Liver (tissue), 9 donors: Measurements from ENCODE around the gene ITPK1. TPM values are rescaled to one million over a fixed set of nuclear protein-coding genes. Genes with fewer than 3 reads are reported as not detected.

ENCODE experiments used
- DNase-seq: peaks from one replicate; pipeline ENCODE4 v3.0.0-alpha.2; 2017; ENCODE audit warnings: low spot score
- H3K27ac ChIP-seq, 2 donors: one replicate each; pipeline ENCODE4 v1.7.0; 2013; ENCODE audit warnings: inconsistent platforms in 2 of 2, low read length in 2 of 2, control low read depth in 1 of 2, low read depth in 1 of 2, mild to moderate bottlenecking in 1 of 2
- H3K27me3 ChIP-seq, 4 donors: one replicate each; pipeline versions ENCODE4 v1.6.1 to v1.7.0; 2013; ENCODE audit warnings: low read length in 3 of 4, inconsistent platforms in 1 of 4, mild to moderate bottlenecking in 1 of 4, moderate library complexity in 1 of 4; ENCODE audit not compliant: control insufficient read depth in 4 of 4, insufficient read depth in 4 of 4
- H3K36me3 ChIP-seq, 4 donors: one replicate each; pipeline versions ENCODE4 v1.6.1 to v1.7.0; 2013; ENCODE audit warnings: low read length in 3 of 4, mild to moderate bottlenecking in 3 of 4, low read depth in 1 of 4, moderate library complexity in 1 of 4; ENCODE audit not compliant: control insufficient read depth in 4 of 4, insufficient read depth in 3 of 4
- H3K4me1 ChIP-seq, 4 donors: one replicate each; pipeline versions ENCODE4 v1.6.1 to v1.7.0; 2013; ENCODE audit warnings: low read length in 3 of 4, mild to moderate bottlenecking in 3 of 4, moderate library complexity in 1 of 4; ENCODE audit not compliant: control insufficient read depth in 4 of 4, insufficient read depth in 4 of 4
- H3K4me3 ChIP-seq, 3 donors: one replicate each; pipeline versions ENCODE4 v1.6.1 to v1.7.0; 2013; ENCODE audit warnings: low read length in 3 of 3, control low read depth in 1 of 3, low read depth in 1 of 3, mild to moderate bottlenecking in 1 of 3
- H3K9ac ChIP-seq, 2 donors: one replicate each; pipeline ENCODE4 v1.7.0; 2013; ENCODE audit warnings: low read length in 2 of 2, mild to moderate bottlenecking in 2 of 2, moderate library complexity in 2 of 2, control low read depth in 1 of 2, low read depth in 1 of 2
- H3K9me3 ChIP-seq, 4 donors: one replicate each; pipeline versions ENCODE4 v1.6.1 to v1.7.0; 2013; ENCODE audit warnings: low read length in 3 of 4; ENCODE audit not compliant: control insufficient read depth in 4 of 4
- EGR1 ChIP-seq, 2 donors: IDR thresholded peaks; 2 replicates each; pipeline ENCODE4 v1.6.1; 2016 to 2018; ENCODE audit warnings: antibody characterized with exemption in 2 of 2, low read depth in 2 of 2
- FOXA1 ChIP-seq: IDR thresholded peaks from 2 replicates; pipeline ENCODE4 v1.6.1; 2016; ENCODE audit warnings: antibody characterized with exemption
- FOXA2 ChIP-seq: IDR thresholded peaks from 2 replicates; pipeline ENCODE4 v1.6.1; 2016; ENCODE audit warnings: antibody characterized with exemption
- GABPA ChIP-seq, 2 donors: IDR thresholded peaks in 1 of 2; conservative IDR thresholded peaks in 1 of 2; 2 replicates each; pipeline ENCODE4 v1.6.1; 2016; ENCODE audit warnings: antibody characterized with exemption in 2 of 2, mild to moderate bottlenecking in 1 of 2, moderate library complexity in 1 of 2
- HNF4A ChIP-seq, 2 donors: conservative IDR thresholded peaks; 2 replicates each; pipeline ENCODE4 v1.6.1; 2016; ENCODE audit warnings: antibody characterized with exemption in 2 of 2, mild to moderate bottlenecking in 2 of 2
- HNF4G ChIP-seq: IDR thresholded peaks from 2 replicates; pipeline ENCODE4 v1.6.1; 2016; ENCODE audit warnings: antibody characterized with exemption
- JUND ChIP-seq, 2 donors: IDR thresholded peaks; 2 replicates each; pipeline ENCODE4 v1.6.1; 2016; ENCODE audit warnings: antibody characterized with exemption in 2 of 2
- NR2F2 ChIP-seq: IDR thresholded peaks from 2 replicates; pipeline ENCODE4 v1.6.1; 2016; ENCODE audit warnings: antibody characterized with exemption
- RAD21 ChIP-seq, 2 donors: IDR thresholded peaks; 2 replicates each; pipeline ENCODE4 v1.6.1; 2016; ENCODE audit warnings: antibody characterized with exemption in 2 of 2, mild to moderate bottlenecking in 2 of 2
- RXRA ChIP-seq, 2 donors: IDR thresholded peaks; 2 replicates each; pipeline ENCODE4 v1.6.1; 2017 to 2018; ENCODE audit warnings: antibody characterized with exemption in 2 of 2, mild to moderate bottlenecking in 1 of 2
- SP1 ChIP-seq: IDR thresholded peaks from 2 replicates; pipeline ENCODE4 v1.6.1; 2018; ENCODE audit warnings: antibody characterized with exemption, mild to moderate bottlenecking
- TAF1 ChIP-seq: conservative IDR thresholded peaks from 2 replicates; pipeline ENCODE4 v1.6.1; 2016; ENCODE audit warnings: antibody characterized with exemption, mild to moderate bottlenecking
- YY1 ChIP-seq: IDR thresholded peaks from 2 replicates; pipeline ENCODE4 v1.6.1; 2016; ENCODE audit warnings: antibody characterized with exemption, mild to moderate bottlenecking
- WGBS: extraction: QIAGEN DNeasy Blood & Tissue Kit; methylation state at CpG from one replicate; pipeline ENCODE4 v1.1.7; 2013; 5-methylcytosine and 5-hydroxymethylcytosine counted together
- polyA plus RNA-seq, 2 donors: library from polyadenylated mRNA; stranded (reverse) in 1 of 2; unstranded in 1 of 2; fragments of 200-250 nt in 1 of 2; fragments of >200 nt in 1 of 2; fragmentation: Nextera tagmentation in 1 of 2; extraction: Ambion mirVana in 1 of 2; gene quantifications; one replicate each; pipeline versions ENCODE4 v1.2.1 to v1.2.3, GENCODE V29; 2013 to 2015
- total RNA-seq, 2 donors: library from RNA; depleted of rRNA; stranded (reverse); fragments of >200 nt; gene quantifications; one replicate each; pipeline ENCODE4 v1.2.3, GENCODE V29; 2014
- TF ChIP-seq, protein P1 (sequence below): IDR thresholded peaks from 2 replicates; pipeline ENCODE4 v1.6.1; 2016; ENCODE audit warnings: antibody characterized with exemption, mild to moderate bottlenecking
- TF ChIP-seq, protein P2 (sequence below): fragments of 150-350 bp; IDR thresholded peaks from 2 replicates; pipeline ENCODE4 v1.5.1; 2017; ENCODE audit warnings: improper control_type of control experiment, low read depth, low read length; ENCODE audit not compliant: missing input control
- TF ChIP-seq, protein P3 (sequence below): IDR thresholded peaks from 2 replicates; pipeline ENCODE4 v1.6.1; 2016; ENCODE audit warnings: antibody characterized with exemption
- TF ChIP-seq, protein P4 (sequence below): IDR thresholded peaks from 2 replicates; pipeline ENCODE4 v1.6.1; 2016; ENCODE audit warnings: antibody characterized with exemption
- donor health status: healthy.
- donor health status: healthy.
- donor health status: healthy.
- donor health status: healthy.
- donor health status: healthy.

ITPK1 gene
- total and polyA plus RNA-seq, 4 donors, result 9.0 to 41.2 (median 20.4) TPM

DNA sequence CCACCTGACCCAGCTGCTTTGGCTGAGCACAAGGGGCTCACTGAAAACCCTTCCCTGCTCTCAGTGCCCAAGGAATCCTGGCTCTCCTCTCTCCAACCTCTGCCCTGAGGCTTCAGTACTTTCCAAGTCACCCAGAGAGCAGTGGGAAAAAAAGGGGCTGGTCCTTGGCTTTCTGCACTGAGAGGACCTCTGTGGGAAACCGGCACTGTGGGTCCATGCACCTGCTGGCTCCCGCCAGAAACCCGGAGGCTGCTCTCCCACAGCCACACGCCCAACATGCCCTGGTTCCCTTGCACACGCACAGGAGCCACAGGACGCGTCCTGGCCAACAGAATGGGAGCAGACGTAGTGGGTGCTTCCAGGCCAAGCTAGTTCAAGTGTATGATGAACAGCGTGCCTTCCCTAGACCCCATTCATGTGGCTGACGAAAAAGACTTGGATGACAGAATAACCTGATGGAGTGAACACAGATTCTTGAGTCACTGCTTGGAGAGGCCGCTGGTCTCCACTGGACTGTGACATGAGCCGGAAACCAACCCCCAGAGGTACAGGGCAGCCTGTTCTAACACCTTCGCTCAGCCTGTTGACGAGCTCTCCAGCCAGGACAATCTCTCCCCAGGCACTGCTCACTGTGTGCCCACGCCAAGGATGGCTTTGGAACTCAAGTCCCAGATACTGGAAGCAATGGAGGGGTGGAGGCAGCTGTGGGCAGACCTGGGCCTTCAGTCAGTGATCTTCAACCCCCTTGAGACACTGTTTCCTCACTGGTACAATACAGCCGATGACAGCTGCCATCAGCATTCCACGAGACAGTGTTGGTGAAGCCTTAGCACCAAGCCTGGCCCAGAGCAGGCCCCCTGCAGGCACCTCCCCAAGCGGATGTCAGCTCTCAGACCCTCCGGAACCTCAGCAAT, 87.7 kb downstream of the ITPK1 start:
- no peak for TF ChIP-seq HNF4A (conservative IDR thresholded peaks at IDR 0.05)
- TF ChIP-seq FOXA1, result no peak
- no peak for TF ChIP-seq NR2F2
- no peak for TF ChIP-seq FOXA2
- TF ChIP-seq HNF4G, result no peak
- TF ChIP-seq, protein P1, sequence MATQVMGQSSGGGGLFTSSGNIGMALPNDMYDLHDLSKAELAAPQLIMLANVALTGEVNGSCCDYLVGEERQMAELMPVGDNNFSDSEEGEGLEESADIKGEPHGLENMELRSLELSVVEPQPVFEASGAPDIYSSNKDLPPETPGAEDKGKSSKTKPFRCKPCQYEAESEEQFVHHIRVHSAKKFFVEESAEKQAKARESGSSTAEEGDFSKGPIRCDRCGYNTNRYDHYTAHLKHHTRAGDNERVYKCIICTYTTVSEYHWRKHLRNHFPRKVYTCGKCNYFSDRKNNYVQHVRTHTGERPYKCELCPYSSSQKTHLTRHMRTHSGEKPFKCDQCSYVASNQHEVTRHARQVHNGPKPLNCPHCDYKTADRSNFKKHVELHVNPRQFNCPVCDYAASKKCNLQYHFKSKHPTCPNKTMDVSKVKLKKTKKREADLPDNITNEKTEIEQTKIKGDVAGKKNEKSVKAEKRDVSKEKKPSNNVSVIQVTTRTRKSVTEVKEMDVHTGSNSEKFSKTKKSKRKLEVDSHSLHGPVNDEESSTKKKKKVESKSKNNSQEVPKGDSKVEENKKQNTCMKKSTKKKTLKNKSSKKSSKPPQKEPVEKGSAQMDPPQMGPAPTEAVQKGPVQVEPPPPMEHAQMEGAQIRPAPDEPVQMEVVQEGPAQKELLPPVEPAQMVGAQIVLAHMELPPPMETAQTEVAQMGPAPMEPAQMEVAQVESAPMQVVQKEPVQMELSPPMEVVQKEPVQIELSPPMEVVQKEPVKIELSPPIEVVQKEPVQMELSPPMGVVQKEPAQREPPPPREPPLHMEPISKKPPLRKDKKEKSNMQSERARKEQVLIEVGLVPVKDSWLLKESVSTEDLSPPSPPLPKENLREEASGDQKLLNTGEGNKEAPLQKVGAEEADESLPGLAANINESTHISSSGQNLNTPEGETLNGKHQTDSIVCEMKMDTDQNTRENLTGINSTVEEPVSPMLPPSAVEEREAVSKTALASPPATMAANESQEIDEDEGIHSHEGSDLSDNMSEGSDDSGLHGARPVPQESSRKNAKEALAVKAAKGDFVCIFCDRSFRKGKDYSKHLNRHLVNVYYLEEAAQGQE, result no peak
- TF ChIP-seq, protein P2, sequence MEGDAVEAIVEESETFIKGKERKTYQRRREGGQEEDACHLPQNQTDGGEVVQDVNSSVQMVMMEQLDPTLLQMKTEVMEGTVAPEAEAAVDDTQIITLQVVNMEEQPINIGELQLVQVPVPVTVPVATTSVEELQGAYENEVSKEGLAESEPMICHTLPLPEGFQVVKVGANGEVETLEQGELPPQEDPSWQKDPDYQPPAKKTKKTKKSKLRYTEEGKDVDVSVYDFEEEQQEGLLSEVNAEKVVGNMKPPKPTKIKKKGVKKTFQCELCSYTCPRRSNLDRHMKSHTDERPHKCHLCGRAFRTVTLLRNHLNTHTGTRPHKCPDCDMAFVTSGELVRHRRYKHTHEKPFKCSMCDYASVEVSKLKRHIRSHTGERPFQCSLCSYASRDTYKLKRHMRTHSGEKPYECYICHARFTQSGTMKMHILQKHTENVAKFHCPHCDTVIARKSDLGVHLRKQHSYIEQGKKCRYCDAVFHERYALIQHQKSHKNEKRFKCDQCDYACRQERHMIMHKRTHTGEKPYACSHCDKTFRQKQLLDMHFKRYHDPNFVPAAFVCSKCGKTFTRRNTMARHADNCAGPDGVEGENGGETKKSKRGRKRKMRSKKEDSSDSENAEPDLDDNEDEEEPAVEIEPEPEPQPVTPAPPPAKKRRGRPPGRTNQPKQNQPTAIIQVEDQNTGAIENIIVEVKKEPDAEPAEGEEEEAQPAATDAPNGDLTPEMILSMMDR, result no peak
- no peak for TF ChIP-seq RXRA (IDR thresholded peaks at IDR 0.05)
- no peak for TF ChIP-seq EGR1 (IDR thresholded peaks at IDR 0.05; ENCODE audit: low read depth in 2 of 2)
- TF ChIP-seq, protein P3, sequence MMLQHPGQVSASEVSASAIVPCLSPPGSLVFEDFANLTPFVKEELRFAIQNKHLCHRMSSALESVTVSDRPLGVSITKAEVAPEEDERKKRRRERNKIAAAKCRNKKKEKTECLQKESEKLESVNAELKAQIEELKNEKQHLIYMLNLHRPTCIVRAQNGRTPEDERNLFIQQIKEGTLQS, result no peak
- TF ChIP-seq, protein P4, sequence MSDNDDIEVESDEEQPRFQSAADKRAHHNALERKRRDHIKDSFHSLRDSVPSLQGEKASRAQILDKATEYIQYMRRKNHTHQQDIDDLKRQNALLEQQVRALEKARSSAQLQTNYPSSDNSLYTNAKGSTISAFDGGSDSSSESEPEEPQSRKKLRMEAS, result no peak
- TF ChIP-seq TAF1, result no peak
- TF ChIP-seq RAD21 (IDR thresholded peaks at IDR 0.05), result no peak
- 96% methylated on average over 19 of the region's 19 CpGs for WGBS

DNA sequence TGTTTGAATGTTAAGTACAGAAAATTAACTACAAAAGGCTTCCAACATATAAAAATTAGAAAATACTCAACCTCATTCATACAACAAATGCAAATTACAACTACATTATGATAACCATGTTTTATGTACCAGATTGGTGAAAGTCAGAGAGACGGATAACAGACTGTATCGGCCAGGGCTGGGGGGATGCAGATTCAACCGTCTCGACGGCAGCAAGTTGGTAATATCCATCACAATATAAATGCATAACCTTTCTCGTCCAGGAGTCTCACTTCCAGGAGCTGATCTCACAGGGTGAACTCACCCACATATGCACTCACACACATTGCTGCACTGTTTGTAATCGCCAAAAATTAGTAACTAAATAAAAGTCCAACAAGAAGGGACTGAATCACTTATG, 89.4 kb downstream of the ITPK1 start:
- 96% methylated on average over 7 of the region's 7 CpGs for WGBS
- no peak overlapping the region for H3K9ac ChIP-seq
- DNase-seq, result no peak
- H3K36me3 ChIP-seq, result no peaks in the 10 kb centered on the region
- H3K9me3 ChIP-seq, result no peaks in the 10 kb centered on the region
- H3K4me1 ChIP-seq, result peaks cover 0 to 12% (median 3%) of the 10 kb centered on the region in 4 donors
- TF ChIP-seq, protein P4, result no peak
- TF ChIP-seq TAF1, result no peak
- no peak for TF ChIP-seq GABPA (IDR thresholded peaks at IDR 0.05 in 1 of 2, conservative IDR thresholded peaks at IDR 0.05 in 1 of 2)
- TF ChIP-seq YY1, result no peak
- TF ChIP-seq, protein P2, result no peak
- TF ChIP-seq FOXA1, result no peak
- TF ChIP-seq EGR1 (IDR thresholded peaks at IDR 0.05; ENCODE audit: low read depth in 2 of 2), result no peak
- no peak for TF ChIP-seq FOXA2
- no peak for TF ChIP-seq RXRA (IDR thresholded peaks at IDR 0.05)
- no peak for TF ChIP-seq JUND (IDR thresholded peaks at IDR 0.05)
- no peak for TF ChIP-seq HNF4A (conservative IDR thresholded peaks at IDR 0.05)
- TF ChIP-seq, protein P3, result no peak
- TF ChIP-seq SP1, result no peak
- no peak overlapping the region for H3K4me3 ChIP-seq
- H3K27ac ChIP-seq, result no peak overlapping the region
- H3K27me3 ChIP-seq, result no peaks in the 10 kb centered on the region

More for the DNA sequence above, 87.7 kb downstream of the ITPK1 start:
- Histone ChIP-seq H3K36me3 (no peaks in the 10 kb centered on the region), H3K4me1 (peaks cover 5 to 20% (median 10%) of the 10 kb centered on the region in 4 donors), H3K4me3 (no peak overlapping the region), H3K27me3 (no peaks in the 10 kb centered on the region), H3K27ac (no peak overlapping the region), H3K9me3 (no peaks in the 10 kb centered on the region), H3K9ac (no peak overlapping the region)
- DNase-seq, result no peak
